ENCODE data around the gene CYP4F22.
A peak's percentile ranks its signal among the peaks of the same experiment; 100 is the strongest.

The CYP4F22 gene

GRCh38 chr19:15508035-15508710 is at the start of gene CYP4F22:
CYP4F22 (plus strand) TSS chr19:15508525; CDS start chr19:15525337, 16,812 bp downstream.
- DNase-seq (ENCODE audit: low read depth), result no peak
- no peak within 1 kb of the TSS for H3K4me3 ChIP-seq (ENCODE audit: low read length)
- TF ChIP-seq CTCF (IDR thresholded peaks at IDR 0.05; ENCODE audit: insufficient read depth, low read depth, low read length, missing control alignments), result no peak

GRCh38 chr19:15461694-15462093 is 46.6 kb upstream of the CYP4F22 start:
- no peak for DNase-seq (ENCODE audit: low read depth)
- TF ChIP-seq CTCF (IDR thresholded peaks at IDR 0.05; ENCODE audit: insufficient read depth, low read depth, low read length, missing control alignments), result no peak
- no peak overlapping the region for H3K4me3 ChIP-seq (ENCODE audit: low read length)

DNA sequence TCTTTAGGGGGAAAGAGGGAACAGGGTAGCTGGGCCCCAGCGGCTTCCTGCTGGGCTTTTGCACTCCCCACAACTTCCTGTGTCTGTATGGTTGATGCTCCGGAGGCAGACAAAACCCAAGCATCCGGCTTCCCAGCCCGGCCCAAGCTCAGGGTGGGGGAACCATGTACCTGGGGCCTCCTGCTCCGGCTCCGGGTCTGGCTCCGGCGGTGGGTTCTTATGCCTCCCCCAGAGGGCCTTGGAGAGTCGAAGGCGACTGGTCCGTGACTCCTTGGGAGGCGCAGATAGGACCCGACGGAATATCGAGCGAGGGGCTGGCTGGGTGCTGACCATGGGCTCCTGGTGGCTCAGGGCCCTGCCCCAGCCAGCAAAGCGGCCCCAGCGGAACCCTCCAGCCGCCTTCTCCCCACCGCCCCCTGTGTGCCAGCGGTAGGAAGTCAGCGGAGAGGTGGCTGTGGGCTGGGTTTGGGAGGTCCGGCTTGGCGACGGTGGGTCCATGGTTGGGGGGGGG is 44.4 kb upstream of the CYP4F22 start:
- no peak for DNase-seq (ENCODE audit: low read depth)
- TF ChIP-seq CTCF (IDR thresholded peaks at IDR 0.05; ENCODE audit: insufficient read depth, low read depth, low read length, missing control alignments), result no peak
- H3K4me3 ChIP-seq (ENCODE audit: low read length), result no peak overlapping the region

GRCh38 chr19:15464394-15465385 is 43.6 kb upstream of the CYP4F22 start, which contains the start of gene RASAL3:
RASAL3 (minus strand) TSS chr19:15464544; CDS start chr19:15464358, 186 bp downstream.
- no peak within 1 kb of the TSS for H3K4me3 ChIP-seq (ENCODE audit: low read length)
- no peak for DNase-seq (ENCODE audit: low read depth)
- no peak for TF ChIP-seq CTCF (IDR thresholded peaks at IDR 0.05; ENCODE audit: insufficient read depth, low read depth, low read length, missing control alignments)

DNA sequence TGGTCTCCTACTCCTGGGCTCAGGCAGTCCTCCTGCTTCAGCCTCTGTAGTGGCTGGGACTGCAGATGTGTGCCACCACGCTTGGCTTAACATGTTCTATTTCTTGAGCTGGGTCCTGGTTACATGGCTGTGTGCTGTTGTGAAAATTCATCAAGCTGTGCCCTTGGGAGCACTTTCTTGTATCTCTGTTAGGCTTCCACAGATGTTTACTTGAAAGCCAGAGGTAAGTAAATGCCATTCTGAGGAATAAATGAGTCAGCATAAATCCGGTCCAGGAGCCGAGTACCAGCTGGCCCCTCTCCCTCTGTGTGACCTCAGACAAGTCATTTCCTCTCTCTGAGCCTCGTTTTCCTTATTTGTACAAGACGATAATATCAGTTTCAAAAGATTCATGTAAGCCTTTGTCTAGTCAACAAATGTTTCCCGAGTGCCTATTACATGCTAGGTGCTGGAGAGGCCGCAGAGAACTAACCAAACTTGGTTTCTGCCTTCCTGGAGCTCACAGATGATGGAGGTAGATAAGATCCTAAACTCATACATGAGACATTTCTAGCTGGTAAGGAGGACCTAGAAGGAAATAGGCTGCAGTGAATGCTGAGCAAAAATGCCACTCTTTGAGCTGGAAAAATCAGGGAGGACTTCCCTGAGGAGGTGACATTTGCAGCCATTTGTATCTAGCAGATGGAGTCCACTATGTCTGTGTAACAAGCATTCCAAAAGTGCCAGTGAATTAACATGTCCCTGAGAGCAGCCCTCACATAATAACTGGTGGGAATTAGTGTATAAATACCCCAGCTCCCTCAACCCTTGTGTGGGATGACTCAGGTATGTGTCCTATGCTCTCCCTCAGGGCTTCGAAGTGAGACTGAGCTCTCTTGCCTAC is 41.2 kb upstream of the CYP4F22 start:
- no peak for TF ChIP-seq CTCF (IDR thresholded peaks at IDR 0.05; ENCODE audit: insufficient read depth, low read depth, low read length, missing control alignments)
- DNase-seq (ENCODE audit: low read depth), result peak; percentile 30

GRCh38 chr19:15467734-15468214 is 40.6 kb upstream of the CYP4F22 start:
- TF ChIP-seq CTCF (IDR thresholded peaks at IDR 0.05; ENCODE audit: insufficient read depth, low read depth, low read length, missing control alignments), result no peak
- no peak for DNase-seq (ENCODE audit: low read depth)
- H3K4me3 ChIP-seq (ENCODE audit: low read length), result no peak overlapping the region

More for the DNA sequence above, 41.2 kb upstream of the CYP4F22 start:
- H3K4me3 ChIP-seq (ENCODE audit: low read length), result no peak overlapping the region
